AG09309 (cell line): ENCODE data around the gene UGT1A1.

Experiments used
- DNase-seq: peaks from one replicate; pipeline ENCODE4 v3.0.0-alpha.2; 2010; ENCODE audit warnings: low read depth
- H3K4me3 ChIP-seq: 2 replicates; pipeline ENCODE4 v1.5.1; 2011; ENCODE audit warnings: mild to moderate bottlenecking, low read depth, low read length, moderate library complexity; ENCODE audit not compliant: control insufficient read depth
- CTCF ChIP-seq: IDR thresholded peaks from 2 replicates; pipeline ENCODE4 v1.5.1; 2011; ENCODE audit warnings: mild to moderate bottlenecking, low read depth, low read length, inconsistent platforms; ENCODE audit not compliant: insufficient read depth, control insufficient read depth; ENCODE audit errors: missing control alignments

Gene UGT1A1

DNA sequence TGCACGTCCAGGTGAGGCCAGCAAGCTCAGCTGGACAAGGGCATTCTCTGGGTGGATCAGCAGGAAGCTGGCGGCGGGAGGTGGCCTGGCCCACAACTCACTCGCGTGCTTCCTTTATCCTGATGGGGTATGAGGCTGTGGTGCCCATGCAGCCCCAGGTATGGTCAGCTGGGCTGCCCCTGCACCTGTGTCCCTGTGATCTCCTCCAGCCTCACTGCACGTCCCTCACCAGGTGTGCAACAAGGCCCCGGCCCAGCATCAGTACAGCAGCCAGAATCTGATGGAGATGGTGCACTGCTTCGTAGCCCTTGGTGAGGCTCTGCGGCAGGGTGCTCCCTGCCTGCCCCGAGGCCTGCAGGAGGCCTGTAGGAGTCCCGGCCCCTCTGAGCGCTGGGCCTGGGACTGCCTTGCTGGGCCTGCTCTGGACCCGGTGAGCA, 35.7 kb downstream of the UGT1A1 start:
- no peak for DNase-seq
- no peak overlapping the region for H3K4me3 ChIP-seq
- no peak for TF ChIP-seq CTCF

DNA sequence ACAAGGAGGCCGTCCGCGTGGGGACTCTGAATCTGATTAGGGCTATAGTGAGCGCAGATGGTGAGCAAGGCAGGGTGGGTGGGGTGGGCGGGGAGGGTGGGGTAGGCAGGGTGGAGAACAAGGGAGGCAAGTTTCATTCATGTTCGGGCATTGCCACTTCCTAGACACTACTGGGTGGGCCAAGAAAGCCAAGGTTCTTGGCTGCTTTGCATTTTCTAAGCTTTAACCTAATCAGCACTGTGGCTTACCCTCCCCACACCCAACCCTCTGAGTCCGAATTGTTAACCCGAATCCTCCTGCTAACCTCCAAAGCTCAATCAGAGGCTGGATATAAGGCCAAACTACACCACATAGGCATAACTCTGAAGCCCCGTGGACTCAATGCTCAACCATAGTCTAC, 36.2 kb downstream of the UGT1A1 start:
- no peak overlapping the region for H3K4me3 ChIP-seq
- no peak for TF ChIP-seq CTCF
- no peak for DNase-seq

GRCh38 chr2:233798335-233799086, 38.4 kb downstream of the UGT1A1 start:
- H3K4me3 ChIP-seq, result no peak overlapping the region
- no peak for DNase-seq
- no peak for TF ChIP-seq CTCF

- no peak for TF ChIP-seq CTCF
- no peak overlapping the region for H3K4me3 ChIP-seq
- no peak for DNase-seq
Measured at GRCh38 chr2:233799087-233799665, 39.1 kb downstream of the UGT1A1 start.

GRCh38 chr2:233799716-233800115, 39.6 kb downstream of the UGT1A1 start:
- no peak overlapping the region for H3K4me3 ChIP-seq
- DNase-seq, result no peak
- TF ChIP-seq CTCF, result no peak

DNA sequence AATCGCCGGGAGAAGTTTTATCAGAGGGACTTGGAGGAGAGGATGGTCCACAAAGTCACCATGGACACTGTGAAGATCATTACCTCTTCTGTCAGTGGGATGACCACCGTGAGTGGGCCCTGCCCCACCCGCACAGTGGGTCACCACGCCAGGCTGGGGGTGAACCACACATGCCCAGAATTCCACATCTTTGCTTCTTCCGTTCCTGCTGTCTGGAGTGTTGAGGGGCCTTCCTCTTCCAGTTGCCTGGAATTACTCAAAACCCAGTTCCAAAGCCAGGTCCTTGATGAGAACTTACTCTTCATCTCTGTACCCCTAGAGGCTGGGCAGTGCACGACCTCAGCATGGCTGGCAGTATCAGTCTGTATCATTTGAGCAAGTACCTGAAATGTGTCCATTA, 40.1 kb downstream of the UGT1A1 start:
- TF ChIP-seq CTCF, result no peak
- no peak for DNase-seq

More for the DNA sequence above, 40.1 kb downstream of the UGT1A1 start:
- H3K4me3 ChIP-seq, result no peak overlapping the region
